ENCODE data around the gene SLC4A2. TPM values are rescaled to one million over a fixed set of nuclear protein-coding genes. Genes with fewer than 3 reads are reported as not detected.

The SLC4A2 gene
- total RNA-seq, 4 donors from 2014 or later: 31.9 to 78.7 (median 59.7) TPM

- H3K4me1 ChIP-seq: peaks cover 42% of the 10 kb centered on the region
- H3K27me3 ChIP-seq: peaks cover 67% of the 10 kb centered on the region
- TF ChIP-seq EP300 (IDR thresholded peaks at IDR 0.05): no peak
- TF ChIP-seq POLR2A (IDR thresholded peaks at IDR 0.05): no peak
- no peak for TF ChIP-seq CTCF (IDR thresholded peaks at IDR 0.05)
- TF ChIP-seq POLR2AphosphoS5 (IDR thresholded peaks at IDR 0.05): no peak
- WGBS: 87% methylated on average over 4 of the region's 5 CpGs
- no peaks in the 10 kb centered on the region for H3K36me3 ChIP-seq
- no peak overlapping the region for H3K4me3 ChIP-seq
- DNase-seq (ENCODE audit: low spot score in 2 of 2): no peak
- no peak overlapping the region for H3K27ac ChIP-seq
- no peaks in the 10 kb centered on the region for H3K9me3 ChIP-seq
These were observed 43.4 kb upstream of the SLC4A2 start for GRCh38 chr7:151015967-151016366.

GRCh38 chr7:151016505-151016904, 42.9 kb upstream of the SLC4A2 start:
- H3K36me3 ChIP-seq: no peaks in the 10 kb centered on the region
- DNase-seq (ENCODE audit: low spot score in 2 of 2): no peak

GRCh38 chr7:151016942-151017341, 42.4 kb upstream of the SLC4A2 start:
- no peak for DNase-seq (ENCODE audit: low spot score in 2 of 2)
- peaks cover 42% of the 10 kb centered on the region for H3K4me1 ChIP-seq
- H3K27ac ChIP-seq: no peak overlapping the region
- no peak overlapping the region for H3K4me3 ChIP-seq
- no peaks in the 10 kb centered on the region for H3K9me3 ChIP-seq
- peaks cover 69% of the 10 kb centered on the region for H3K27me3 ChIP-seq
- TF ChIP-seq CTCF (IDR thresholded peaks at IDR 0.05) (no peak), POLR2AphosphoS5 (IDR thresholded peaks at IDR 0.05) (no peak), POLR2A (IDR thresholded peaks at IDR 0.05) (no peak), EP300 (IDR thresholded peaks at IDR 0.05) (no peak)
- no peaks in the 10 kb centered on the region for H3K36me3 ChIP-seq
- 80% methylated on average over 12 of the region's 15 CpGs for WGBS

More at GRCh38 chr7:151016505-151016904, 42.9 kb upstream of the SLC4A2 start:
- peaks cover 69% of the 10 kb centered on the region for H3K27me3 ChIP-seq
- no peaks in the 10 kb centered on the region for H3K9me3 ChIP-seq
- H3K4me3 ChIP-seq: no peak overlapping the region
- peaks cover 42% of the 10 kb centered on the region for H3K4me1 ChIP-seq
- no peak overlapping the region for H3K27ac ChIP-seq
- TF ChIP-seq EP300 (IDR thresholded peaks at IDR 0.05) (no peak), POLR2AphosphoS5 (IDR thresholded peaks at IDR 0.05) (no peak), CTCF (IDR thresholded peaks at IDR 0.05) (no peak), POLR2A (IDR thresholded peaks at IDR 0.05) (no peak)
- WGBS: 72% methylated on average over 7 of the region's 8 CpGs

- Histone ChIP-seq H3K27me3 (peaks cover 66% of the 10 kb centered on the region), H3K4me3 (no peak overlapping the region)
These were observed 41.9 kb upstream of the SLC4A2 start for GRCh38 chr7:151017370-151017952.

More at GRCh38 chr7:151017370-151017952, 41.9 kb upstream of the SLC4A2 start:
- Histone ChIP-seq H3K36me3 (no peaks in the 10 kb centered on the region), H3K27ac (no peak overlapping the region), H3K9me3 (no peaks in the 10 kb centered on the region), H3K4me1 (peaks cover 42% of the 10 kb centered on the region)
- TF ChIP-seq EP300 (IDR thresholded peaks at IDR 0.05) (no peak), CTCF (IDR thresholded peaks at IDR 0.05) (no peak), POLR2AphosphoS5 (IDR thresholded peaks at IDR 0.05) (no peak), POLR2A (IDR thresholded peaks at IDR 0.05) (no peak)
- DNase-seq (ENCODE audit: low spot score in 2 of 2): no peak
- 45% methylated on average over 10 of the region's 13 CpGs for WGBS
